Transverse colon (tissue), 4 donors: ENCODE results near the gene GPR171.

ENCODE experiments used
- EP300 ChIP-seq: sonication (generic); formaldehyde crosslinking; IDR thresholded peaks from one replicate; pipeline ENCODE4 v1.6.1; 2017; ENCODE audit warnings: antibody characterized with exemption, low read depth
- POLR2A ChIP-seq: fragments of 450-650 bp; IDR thresholded peaks from one replicate; pipeline ENCODE4 v1.6.1; 2016; ENCODE audit warnings: antibody characterized with exemption, mild to moderate bottlenecking, moderate library complexity
- POLR2AphosphoS5 ChIP-seq, 3 donors: sonication (generic); formaldehyde crosslinking; IDR thresholded peaks; one replicate each; pipeline ENCODE4 v1.6.1; 2016; ENCODE audit warnings: antibody characterized with exemption in 3 of 3
- TF ChIP-seq, protein P1 (sequence below), 5 experiments: fragments of 200-600 bp in 3 of 5; fragments of 450-650 bp in 2 of 5; sonication (generic) in 3 of 5; IDR thresholded peaks; 1 replicate in 2 of 5; 2 replicates in 3 of 5; pipeline ENCODE4 v1.5.1; 2016 to 2017; ENCODE audit warnings: antibody characterized with exemption in 5 of 5, inconsistent platforms in 3 of 5, mild to moderate bottlenecking in 2 of 5, moderate library complexity in 1 of 5

DNA sequence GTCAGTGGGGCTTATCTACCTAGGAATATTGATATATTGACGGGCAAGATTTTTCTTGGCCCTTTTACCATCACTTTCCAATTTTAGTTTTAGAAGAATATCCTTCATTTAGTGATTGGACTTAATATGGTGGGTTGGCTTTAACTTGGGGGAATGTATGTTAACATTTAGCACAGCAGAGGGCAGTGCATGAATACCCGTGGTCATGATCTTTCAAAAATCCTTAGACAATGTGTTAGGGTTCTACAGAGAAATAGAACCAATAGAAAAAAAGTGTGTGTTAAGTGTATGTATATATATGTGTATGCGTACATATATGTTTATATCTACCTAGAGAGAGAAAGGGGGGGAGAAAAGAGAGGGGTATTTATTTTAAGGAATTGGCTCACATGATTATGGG lies 36.9 kb downstream of the GPR171 start:
- TF ChIP-seq, protein P1, sequence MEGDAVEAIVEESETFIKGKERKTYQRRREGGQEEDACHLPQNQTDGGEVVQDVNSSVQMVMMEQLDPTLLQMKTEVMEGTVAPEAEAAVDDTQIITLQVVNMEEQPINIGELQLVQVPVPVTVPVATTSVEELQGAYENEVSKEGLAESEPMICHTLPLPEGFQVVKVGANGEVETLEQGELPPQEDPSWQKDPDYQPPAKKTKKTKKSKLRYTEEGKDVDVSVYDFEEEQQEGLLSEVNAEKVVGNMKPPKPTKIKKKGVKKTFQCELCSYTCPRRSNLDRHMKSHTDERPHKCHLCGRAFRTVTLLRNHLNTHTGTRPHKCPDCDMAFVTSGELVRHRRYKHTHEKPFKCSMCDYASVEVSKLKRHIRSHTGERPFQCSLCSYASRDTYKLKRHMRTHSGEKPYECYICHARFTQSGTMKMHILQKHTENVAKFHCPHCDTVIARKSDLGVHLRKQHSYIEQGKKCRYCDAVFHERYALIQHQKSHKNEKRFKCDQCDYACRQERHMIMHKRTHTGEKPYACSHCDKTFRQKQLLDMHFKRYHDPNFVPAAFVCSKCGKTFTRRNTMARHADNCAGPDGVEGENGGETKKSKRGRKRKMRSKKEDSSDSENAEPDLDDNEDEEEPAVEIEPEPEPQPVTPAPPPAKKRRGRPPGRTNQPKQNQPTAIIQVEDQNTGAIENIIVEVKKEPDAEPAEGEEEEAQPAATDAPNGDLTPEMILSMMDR (IDR thresholded peaks at IDR 0.05), result no peak
- no peak for TF ChIP-seq POLR2A
- no peak for TF ChIP-seq EP300
- no peak for TF ChIP-seq POLR2AphosphoS5 (IDR thresholded peaks at IDR 0.05)
